Measurements from ENCODE around the gene MFF.

DNA sequence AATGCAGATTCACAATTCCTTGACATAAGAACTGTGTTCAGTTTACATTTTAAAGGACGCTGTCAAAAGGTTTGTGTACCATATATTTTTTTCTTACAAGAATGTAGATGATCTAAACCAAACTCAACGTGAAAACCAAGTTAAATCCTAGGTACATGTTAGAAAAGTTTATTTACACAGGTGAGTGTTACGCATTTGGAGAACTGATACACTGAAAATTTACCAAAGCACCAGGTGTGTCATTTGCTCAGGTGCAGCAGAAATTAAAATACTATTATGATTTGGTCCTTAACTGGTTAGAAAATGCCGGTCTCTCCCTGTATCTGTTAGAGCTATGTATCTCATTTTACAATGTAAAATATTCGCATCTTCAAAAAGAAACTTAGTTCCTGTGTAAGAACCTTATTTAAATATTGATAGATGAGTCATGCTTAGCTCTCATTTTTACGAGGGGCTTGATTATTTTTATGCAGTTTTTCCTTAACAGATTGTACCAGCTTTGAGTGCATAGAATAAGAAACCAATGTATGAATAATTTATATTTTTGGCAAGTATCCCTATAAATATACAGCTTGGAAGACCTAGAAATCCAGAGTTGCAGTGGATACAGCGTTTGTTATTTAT lies 25.1 kb downstream of the MFF start:
- TF ChIP-seq, protein P1, sequence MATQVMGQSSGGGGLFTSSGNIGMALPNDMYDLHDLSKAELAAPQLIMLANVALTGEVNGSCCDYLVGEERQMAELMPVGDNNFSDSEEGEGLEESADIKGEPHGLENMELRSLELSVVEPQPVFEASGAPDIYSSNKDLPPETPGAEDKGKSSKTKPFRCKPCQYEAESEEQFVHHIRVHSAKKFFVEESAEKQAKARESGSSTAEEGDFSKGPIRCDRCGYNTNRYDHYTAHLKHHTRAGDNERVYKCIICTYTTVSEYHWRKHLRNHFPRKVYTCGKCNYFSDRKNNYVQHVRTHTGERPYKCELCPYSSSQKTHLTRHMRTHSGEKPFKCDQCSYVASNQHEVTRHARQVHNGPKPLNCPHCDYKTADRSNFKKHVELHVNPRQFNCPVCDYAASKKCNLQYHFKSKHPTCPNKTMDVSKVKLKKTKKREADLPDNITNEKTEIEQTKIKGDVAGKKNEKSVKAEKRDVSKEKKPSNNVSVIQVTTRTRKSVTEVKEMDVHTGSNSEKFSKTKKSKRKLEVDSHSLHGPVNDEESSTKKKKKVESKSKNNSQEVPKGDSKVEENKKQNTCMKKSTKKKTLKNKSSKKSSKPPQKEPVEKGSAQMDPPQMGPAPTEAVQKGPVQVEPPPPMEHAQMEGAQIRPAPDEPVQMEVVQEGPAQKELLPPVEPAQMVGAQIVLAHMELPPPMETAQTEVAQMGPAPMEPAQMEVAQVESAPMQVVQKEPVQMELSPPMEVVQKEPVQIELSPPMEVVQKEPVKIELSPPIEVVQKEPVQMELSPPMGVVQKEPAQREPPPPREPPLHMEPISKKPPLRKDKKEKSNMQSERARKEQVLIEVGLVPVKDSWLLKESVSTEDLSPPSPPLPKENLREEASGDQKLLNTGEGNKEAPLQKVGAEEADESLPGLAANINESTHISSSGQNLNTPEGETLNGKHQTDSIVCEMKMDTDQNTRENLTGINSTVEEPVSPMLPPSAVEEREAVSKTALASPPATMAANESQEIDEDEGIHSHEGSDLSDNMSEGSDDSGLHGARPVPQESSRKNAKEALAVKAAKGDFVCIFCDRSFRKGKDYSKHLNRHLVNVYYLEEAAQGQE (IDR thresholded peaks at IDR 0.05; ENCODE audit: low read depth), result no peak
- TF ChIP-seq EP300 (IDR thresholded peaks at IDR 0.05; ENCODE audit: borderline replicate concordance) (no peak), ZBTB7A (IDR thresholded peaks at IDR 0.05; ENCODE audit: low read depth) (no peak), NFIC (IDR thresholded peaks at IDR 0.05) (no peak), TAF1 (IDR thresholded peaks at IDR 0.05; ENCODE audit: low read depth) (no peak), YY1 (IDR thresholded peaks at IDR 0.05; ENCODE audit: low read depth) (no peak), CEBPB (IDR thresholded peaks at IDR 0.05) (no peak), RAD21 (IDR thresholded peaks at IDR 0.05; ENCODE audit: low read depth) (no peak), EGR1 (IDR thresholded peaks at IDR 0.05) (no peak), FOXM1 (IDR thresholded peaks at IDR 0.05; ENCODE audit: borderline replicate concordance, low read depth) (no peak), TCF12 (IDR thresholded peaks at IDR 0.05; ENCODE audit: low read depth) (no peak)
- TF ChIP-seq, protein P2, sequence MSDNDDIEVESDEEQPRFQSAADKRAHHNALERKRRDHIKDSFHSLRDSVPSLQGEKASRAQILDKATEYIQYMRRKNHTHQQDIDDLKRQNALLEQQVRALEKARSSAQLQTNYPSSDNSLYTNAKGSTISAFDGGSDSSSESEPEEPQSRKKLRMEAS (IDR thresholded peaks at IDR 0.05), result no peak

All from Ishikawa (cell line).